GM19452 (cell line): ENCODE data around the gene BCDIN3D.
"Not testable (repeated sequence)": the region's sequence is repeated elsewhere in the genome, so short reads cannot be mapped to it uniquely, and the experiment has no call there.

ENCODE experiments used
- ATAC-seq: cut with Tn5 transposase; IDR thresholded peaks from one replicate; pipeline ENCODE4 v1.9.1; 2021; ENCODE audit not compliant: unreplicated experiment

Gene BCDIN3D, protein sequence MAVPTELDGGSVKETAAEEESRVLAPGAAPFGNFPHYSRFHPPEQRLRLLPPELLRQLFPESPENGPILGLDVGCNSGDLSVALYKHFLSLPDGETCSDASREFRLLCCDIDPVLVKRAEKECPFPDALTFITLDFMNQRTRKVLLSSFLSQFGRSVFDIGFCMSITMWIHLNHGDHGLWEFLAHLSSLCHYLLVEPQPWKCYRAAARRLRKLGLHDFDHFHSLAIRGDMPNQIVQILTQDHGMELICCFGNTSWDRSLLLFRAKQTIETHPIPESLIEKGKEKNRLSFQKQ

DNA sequence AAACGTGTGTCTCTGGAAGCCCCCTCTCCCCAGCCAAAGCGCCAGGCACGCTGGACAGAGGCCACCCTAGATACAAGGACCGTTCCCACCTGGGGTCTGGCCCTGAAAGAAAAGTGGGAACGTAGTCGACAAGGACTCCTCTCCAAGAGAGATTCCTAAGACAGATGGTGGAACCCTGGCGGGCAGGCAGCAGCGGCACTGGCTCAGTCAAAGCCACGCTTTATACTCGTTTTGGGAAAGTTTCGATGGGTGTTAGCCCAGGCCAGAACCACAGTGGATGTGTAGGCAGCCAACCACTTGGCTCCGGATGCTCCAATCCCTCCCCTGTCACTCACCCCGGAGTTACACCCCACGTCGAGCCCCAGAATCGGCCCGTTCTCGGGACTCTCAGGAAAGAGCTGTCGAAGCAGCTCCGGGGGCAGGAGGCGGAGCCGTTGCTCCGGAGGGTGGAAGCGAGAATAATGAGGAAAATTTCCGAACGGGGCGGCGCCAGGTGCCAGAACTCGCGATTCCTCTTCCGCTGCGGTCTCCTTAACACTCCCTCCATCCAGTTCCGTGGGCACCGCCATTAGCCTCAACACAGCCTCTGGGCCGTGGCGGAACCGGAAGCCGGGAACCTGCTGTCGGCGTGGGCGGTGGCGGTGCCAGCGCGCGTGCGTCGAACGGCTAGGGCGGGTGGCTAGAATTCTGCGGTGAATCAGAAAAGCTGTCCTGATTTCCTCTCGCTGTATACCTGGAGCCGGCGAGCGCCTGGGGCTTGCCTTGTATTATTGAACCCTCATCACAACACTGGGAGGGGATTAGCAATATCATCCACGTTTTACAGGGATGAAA is at the start of gene BCDIN3D:
TSS of gene BCDIN3D (minus strand) at position 588 of the 834 bp plus-strand sequence. CDS start at position 569, 19 bp downstream.
- ATAC-seq, result peak; percentile 90

DNA sequence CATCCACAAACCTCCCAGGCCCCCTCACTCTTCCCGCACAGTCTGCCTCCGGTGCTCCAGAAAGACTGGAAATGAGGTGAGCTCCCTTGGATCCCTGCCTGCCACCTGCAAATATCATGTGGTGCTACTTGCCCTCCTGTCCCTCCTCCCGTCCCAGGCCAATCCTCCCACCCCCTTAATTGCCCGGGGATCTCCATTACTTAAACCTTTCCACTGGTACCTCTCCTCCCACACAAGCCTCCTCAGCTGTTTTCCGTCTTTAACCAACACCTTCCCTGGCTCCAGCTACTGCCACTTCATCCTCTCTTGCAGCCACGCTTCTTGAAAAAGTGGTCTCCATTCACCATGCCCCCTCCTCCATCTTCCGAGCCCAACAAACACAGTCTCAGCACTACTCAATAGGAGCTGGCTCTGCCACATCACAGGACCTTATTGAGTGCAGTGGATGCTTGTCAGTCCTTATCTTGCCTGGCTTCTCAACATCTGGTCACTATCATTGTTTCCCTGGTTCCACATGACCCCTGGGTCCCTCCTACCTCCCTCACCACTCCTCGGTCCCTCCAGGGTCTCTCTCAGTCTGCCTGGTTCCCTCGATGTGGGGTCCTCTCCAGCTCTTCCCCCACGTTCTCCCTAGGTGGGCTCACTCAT is 49.3 kb upstream of the BCDIN3D start:
- no peak for ATAC-seq

DNA sequence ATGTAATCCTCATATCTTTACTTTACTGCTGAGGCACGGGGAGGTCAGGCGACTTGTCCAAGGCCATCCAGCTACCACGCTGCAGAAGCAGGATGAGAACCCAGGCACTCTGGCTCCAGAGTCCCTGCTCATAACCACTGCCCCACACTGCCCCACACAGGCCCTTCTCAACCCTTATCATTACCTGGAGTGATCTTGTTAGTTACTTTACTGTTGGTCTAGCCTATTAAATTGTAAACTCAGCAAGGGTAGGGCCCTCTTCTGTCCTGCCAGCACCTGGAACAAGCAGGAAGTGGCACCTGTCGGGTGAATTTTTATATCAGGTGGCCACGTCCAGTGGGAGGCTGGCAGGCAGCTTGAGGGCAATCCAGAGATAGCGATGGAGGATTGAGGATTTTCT is 48.6 kb upstream of the BCDIN3D start:
- no peak for ATAC-seq

DNA sequence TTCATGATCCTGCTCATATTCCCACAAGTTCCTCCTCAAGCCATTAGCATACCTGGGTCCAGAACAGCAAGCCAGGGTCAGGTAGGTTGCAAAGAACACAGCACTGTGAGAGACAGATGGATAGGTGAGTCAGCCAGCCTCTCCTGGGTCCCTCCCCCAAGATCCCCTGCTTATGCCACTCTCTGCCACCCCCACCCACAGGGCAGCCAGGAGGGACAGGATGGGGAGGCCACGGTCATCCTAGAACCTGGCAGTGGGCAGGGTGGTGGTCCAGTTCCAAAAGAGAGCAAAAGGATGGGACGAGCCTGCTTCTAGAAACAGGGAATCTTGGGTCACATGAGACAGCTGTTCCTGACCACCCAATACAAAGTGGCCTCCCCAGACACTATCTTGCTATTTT is 48.1 kb upstream of the BCDIN3D start:
- no peak for ATAC-seq

DNA sequence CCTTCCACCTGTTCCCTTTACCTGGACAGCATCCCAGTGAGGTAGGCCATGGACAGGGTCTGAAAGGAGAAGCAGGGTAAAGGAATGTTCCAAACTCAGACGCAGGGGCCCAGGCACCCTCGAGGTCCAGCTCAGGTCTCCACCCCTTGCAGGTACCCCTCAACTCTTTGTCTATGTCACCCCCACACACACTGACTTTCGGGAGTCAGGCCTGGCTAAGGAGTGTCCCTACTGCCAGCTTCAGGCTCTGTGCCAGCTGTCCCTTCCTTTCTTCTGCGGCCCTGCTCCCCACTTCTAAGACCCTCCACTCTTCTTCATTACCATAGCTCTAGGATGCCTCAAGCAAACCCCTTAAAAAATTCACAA is 47.2 kb upstream of the BCDIN3D start:
- ATAC-seq, result no peak

DNA sequence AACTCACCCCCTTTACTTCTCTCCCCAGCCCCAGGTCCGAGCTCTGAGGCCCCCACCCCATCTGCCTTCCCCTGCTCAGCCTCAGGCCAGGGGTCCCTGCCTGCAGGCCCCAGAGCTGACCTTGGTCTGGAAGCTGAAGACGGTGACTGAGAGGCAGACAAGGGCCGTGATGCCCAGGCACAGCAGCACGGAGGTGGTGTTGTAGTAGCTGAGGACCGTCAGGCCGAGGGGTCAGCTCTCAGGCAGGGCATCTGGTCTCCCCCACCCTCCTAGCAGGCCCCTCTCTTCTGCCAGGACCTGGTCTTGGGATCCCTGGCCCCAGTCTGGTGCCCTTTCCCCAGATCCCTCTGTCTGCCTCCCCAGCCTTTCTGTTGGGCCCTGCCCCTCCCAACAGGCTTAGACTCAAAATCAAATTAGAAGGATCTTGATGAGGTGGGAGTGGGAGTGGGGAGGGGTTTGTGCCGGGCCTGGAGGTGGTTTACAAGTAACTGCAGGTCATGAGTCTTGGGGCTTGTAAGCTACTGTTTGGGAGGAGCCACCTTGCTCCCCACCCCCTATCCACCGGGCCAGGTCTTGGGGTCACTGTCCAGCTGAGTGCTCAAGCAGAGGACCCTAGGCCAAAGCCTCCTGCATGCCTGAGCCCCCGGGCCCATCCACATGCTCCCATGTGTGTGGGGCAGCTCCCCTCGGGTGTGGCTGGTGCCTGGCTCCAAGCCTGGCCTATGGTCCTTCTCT is 46.6 kb upstream of the BCDIN3D start:
- no peak for ATAC-seq

DNA sequence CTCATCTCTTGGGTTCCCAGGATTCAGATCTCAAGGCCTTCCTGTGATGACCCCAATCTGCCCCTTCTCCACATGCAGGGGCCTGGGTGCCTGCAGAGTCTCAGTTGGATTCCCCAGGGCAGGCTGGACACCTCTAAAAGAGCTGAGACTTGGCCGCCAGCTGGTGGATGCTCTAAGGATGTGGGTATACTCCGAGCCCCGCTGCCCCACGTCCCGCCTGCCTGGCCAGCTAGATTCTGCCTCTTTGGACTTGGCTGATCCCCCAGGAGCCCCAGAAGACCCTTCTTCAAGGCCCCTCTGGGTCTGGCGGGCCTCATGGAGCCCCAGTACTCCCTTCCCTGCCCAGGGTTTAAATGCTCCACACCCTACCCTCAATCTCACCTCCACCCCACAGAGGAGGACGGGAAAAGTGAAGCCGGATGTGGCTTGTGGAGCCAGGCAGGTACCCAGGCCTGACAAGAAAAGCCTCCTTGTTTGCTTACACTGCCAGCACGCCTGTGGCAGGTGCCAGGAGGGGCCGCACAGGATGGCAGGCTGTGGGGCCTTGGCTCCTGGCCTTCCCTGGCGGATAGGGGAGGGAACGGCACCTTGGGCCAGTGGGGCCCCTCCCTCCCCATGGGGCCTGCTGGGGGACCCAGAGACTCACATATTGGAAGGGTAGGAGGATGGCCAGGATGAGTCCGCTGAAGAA is 45.7 kb upstream of the BCDIN3D start:
- ATAC-seq, result no peak

DNA sequence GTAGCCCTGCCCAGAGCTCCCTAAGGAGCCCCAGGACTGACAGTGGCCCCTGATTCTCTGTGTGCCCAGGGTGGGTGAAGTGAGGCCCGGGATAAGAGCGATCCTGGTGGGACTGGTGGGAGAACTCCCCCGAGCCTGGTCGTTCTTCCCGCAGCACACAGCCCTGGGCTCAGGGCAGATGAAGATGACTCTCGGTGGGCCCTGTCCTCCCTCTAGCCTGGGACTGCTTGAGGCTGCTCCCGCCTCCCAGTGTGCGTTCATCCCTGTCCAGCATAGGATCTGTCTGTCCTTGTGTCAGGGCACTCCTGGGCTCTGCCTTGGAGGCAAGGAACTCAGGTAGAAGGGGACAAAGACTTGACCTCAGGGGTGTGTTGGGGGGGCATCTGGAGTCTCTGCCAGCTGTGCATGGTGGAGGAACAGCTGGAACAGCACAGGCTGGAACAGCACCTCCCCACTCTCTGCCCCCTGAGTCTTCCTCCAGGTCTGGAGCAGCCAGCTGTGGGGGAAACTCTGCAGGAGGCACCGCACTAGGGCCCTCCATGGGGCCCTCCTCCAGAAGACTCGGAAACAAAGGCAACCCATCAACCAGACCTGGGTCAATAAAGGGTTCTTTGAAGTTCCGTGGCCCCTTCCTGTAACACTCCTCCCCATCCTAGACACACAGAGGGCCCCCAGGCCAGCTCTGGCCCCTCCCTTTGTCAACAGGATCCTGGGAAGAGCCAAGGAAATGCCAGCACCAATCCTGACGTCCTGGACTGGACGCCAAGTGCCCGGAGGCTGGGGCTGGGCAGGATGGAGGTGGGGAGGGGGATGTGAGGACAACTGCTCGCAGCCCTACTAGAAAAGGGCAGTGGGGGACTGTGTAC is 44.9 kb upstream of the BCDIN3D start:
- ATAC-seq, result no peak

DNA sequence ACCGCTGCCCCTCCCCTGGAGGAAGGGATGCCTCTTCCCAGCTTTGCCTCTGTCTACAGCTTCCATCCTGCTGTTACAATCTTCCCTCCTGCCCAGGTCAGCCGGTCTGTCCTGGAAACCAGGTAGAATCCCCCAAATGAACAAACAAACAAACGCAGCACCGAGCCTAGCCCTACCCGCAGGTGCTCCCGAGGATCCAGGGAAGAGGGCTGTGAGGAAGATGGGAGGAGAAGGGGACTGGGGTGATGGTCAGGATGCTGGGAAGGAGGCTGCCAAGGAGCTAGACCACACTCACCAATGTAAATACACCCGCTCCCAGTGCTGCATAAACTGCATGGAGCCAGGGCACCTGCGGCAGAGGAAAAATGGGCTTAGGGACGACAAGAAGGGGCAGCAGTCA is 44.2 kb upstream of the BCDIN3D start:
- no peak for ATAC-seq

DNA sequence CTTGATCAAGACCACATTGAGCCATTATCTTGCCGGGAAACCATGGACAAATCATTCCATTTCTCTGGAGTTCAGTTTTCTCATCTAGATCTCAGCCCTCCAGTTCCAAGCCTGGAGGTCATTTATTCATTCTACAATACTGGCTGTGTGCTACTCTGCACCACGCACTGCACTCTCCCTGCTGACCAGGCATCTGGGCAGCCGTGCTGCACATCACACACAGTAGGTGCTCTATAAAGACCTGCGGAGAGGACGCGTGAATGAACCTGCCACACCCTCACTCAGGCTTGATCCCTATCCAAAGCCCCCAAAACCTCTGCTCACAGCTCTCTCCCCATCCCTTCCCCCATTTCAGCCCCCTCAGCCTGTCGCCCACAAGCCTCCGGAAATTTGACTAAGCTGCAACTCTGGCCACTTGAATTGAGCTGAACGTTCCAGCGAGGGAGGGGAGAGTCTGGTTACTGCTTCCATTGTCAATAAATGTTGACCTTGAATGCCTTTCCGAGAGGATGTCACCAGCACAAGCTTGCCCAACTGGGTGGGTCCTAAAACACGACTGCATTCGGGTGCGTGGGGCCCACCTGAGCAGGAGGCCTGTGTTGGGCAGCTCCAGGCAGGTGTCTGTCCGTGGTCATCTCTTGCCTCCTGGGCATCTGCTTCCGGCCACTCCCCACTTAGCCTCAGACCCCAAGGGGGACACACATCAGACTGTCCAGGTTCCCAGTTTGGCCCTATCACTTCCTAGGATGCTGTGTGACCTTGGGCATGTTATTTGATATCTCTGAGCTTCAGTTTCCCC is 43.0 kb upstream of the BCDIN3D start:
- ATAC-seq, result no peak

DNA sequence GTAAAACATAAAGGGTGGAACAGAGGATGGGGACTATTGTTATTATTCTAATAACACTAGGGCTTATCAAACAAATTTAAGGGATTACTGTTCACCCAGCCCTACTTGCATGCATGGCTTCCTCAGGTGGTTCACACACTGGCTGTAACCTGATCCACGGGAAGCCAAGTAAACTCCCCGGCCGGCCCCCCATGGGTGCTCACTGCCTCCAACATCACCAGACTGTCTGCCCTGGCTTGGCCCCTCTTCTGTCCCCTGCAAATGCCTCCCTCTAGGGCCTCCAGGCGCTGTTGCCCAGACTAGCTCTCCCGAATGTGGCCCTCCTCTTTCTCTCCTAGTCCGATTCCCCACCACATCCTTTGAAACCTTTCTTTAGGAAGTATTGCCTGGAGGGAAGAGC is 42.2 kb upstream of the BCDIN3D start:
- no peak for ATAC-seq

DNA sequence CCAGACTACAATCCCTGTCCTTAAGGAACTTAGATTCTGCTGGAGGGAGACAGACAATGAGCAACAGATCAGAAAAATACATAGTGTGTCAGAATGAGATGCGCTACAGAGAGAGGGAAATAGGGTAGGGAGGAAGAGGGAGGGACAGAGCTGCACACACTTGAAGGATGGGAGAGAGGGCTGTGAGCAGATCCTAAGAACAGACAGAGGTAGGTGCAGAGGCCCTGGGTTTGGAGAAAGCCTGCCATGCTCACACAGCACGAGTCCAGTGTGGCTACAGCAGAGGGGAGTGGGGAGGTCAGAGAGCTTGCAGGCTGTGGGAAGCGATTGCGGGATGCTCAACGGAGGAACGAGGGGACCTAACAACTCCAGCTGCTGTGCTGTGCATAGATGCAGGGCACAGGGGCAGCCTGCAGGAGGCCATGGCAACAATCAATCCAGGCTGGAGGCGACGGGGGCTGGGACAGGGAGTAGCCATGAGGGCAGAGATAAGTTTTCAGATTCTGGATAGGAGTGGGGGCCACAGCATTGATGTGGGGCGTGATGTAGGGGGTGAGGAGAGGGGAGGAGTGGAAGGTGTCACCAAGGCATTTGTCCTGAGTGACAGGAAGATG is 40.1 kb upstream of the BCDIN3D start:
- ATAC-seq, result no peak

DNA sequence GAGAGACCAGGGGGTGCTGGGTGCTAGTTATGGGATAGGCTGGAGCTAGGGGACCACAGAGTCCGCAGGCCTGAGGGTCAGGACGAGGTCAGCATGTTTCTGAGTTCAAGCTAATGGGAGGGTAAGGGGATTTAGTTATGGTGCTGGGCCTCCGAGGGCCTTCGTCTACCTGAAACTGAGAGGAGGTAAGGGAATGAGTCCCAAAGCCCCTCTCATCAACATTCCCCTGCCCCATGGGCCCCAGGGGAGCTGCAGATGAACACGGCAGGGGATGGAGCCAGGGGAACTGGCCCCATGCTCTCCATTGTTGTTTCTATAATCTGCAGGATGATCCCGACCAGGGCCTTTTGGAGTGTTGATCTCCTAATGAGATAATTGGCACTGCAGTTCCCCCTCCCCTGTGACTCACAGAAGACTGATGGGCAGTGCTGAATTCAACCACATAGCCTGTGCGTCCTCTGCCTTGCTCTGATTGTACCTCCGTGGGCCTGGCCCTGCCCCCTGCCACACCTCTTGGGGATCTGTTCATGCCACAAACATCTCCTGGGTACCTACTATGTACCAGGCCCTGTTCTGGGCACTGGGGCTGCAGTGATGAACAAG is 39.4 kb upstream of the BCDIN3D start:
- no peak for ATAC-seq

DNA sequence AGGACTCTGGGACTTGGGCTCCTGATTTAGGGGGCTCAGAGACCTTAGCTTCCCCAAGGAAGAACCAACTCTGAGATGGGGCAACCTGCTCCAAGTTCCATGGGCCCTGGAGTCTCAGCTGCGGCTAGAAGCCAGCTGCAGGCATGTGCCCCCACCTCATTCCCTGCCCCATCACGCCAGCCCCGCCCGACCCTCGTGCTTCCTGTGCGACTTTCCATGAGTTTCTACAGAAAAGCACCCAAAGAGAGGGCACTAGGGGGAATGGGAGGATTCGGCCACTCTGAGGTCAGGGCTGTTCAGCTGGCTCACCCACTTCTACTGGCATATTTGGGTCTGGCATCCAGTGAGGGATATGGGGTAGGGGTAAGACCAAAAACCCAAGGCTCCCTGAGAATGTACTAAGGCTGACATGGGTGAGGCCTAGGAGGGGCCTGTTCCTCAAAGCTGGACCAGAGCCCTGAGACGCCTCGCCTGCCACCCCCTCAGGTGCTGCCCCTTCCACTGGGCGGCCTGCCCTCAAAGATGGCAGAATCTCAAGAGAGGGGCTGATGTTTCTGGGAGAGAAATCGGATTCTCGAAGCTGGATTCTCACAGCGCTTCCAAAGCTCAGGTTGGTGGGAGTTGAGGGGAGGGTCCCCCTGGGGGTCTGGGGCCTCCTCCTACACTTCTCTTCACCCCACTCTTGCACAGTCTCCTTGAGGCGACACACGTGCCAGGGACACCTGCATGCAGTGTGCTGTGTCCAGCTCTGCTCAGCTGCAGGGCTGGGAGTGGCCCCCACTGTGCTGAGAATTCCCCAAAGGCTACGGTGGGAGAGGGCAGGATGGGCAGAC is 38.7 kb upstream of the BCDIN3D start:
- no peak for ATAC-seq

DNA sequence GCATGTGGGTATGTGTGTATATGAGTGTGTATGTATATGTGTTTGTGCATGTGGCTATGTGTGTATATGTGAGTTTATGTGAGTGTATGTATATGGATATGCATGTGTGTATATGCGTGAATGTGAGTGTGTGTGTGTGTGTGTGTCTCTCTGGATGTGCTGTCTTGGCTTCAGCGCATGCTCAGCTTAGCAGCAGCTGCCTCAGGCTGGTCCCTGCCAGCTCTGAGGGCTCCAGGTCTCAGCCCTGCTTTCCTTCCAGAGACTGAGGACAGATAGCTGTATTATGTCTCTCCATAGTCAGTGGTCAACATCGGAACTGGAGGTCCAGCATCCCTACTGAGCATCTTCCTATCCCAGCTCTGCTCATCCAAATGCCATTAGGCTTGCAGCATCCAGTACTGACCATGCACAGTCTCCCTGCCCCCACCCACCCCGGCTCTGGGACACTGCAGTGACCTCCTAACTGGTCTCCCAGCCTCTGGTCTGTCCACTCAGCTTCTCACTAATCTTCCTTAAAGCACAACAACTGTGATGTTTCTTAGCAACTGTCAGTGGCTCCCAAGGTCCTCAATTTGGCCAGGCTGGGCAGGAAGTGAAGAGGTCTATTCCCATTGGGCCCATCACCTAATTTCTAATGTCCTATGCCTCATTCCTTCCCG is 38.0 kb upstream of the BCDIN3D start:
- ATAC-seq, result no peak

DNA sequence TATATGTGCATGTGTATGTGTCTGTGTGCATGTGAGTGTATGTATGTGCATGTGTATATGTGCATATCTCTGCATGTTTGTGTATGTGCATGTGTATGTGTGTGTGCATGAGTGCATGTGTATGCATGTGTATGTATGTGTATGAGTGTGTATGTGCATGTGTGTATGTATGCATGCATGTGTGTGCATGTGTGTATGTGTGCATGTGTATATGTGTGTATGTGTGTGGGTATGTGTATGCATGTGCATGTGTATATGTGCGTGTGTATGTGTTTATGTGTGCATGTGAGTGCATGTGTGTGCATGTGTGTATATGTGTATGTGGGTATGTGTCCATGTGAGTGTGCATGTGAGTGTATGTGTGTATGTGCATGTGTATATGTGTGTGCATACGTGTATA is 36.2 kb upstream of the BCDIN3D start:
- not testable (repeated sequence) for ATAC-seq

DNA sequence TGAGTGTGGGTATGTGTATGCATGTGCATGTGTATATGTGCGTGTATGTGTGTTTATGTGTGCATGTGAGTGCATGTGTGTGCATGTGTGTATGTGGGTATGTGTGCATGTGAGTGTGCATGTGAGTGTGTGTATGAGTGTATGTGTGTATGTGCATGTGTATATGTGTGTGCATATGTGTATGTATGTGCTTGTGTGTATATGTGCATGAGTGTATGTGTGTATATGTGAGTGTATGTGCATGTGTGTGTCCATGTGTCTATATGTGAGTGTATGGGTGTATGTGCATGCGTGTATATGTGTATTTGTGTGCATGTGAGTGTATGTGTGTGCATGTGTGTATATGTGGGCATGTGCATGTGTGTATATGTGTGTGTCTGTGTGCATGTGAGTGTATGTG is 35.1 kb upstream of the BCDIN3D start:
- no peak for ATAC-seq
